Esophagus muscularis mucosa (tissue), 4 donors: Measurements from ENCODE around the gene ME3.

Experiments
- CTCF ChIP-seq, 3 experiments: fragments of 200-600 bp in 2 of 3; fragments of 450-650 bp in 1 of 3; sonication (generic) in 2 of 3; IDR thresholded peaks; one replicate each; pipeline ENCODE4 v1.5.1; 2017 to 2019; ENCODE audit warnings: antibody characterized with exemption in 3 of 3, mild to moderate bottlenecking in 2 of 3, moderate library complexity in 1 of 3
- EP300 ChIP-seq: sonication (generic); formaldehyde crosslinking; IDR thresholded peaks from one replicate; pipeline ENCODE4 v1.6.1; 2017; ENCODE audit warnings: antibody characterized with exemption
- POLR2A ChIP-seq: fragments of 450-650 bp; IDR thresholded peaks from one replicate; pipeline ENCODE4 v1.6.1; 2017; ENCODE audit warnings: antibody characterized with exemption, moderate library complexity, mild to moderate bottlenecking, low read depth
- POLR2AphosphoS5 ChIP-seq, 2 donors: sonication (generic); formaldehyde crosslinking; IDR thresholded peaks; one replicate each; pipeline ENCODE4 v1.6.1; 2017; ENCODE audit warnings: antibody characterized with exemption in 2 of 2

- no peak for TF ChIP-seq CTCF (IDR thresholded peaks at IDR 0.05)
- no peak for TF ChIP-seq POLR2A
- TF ChIP-seq POLR2AphosphoS5 (IDR thresholded peaks at IDR 0.05) = no peak
- TF ChIP-seq EP300 = no peak
Measured at GRCh38 chr11:86403458-86403857, 269.0 kb downstream of the ME3 start.
